Stimulated activated CD4-positive, alpha-beta T cell treated with anti-CD3 and anti-CD28 coated beads, Interleukin-15, amount 100 ng/mL, for 24 hours (primary cell): ENCODE data around the gene SATB2.

ENCODE experiments used
- DNase-seq: peaks from one replicate; pipeline ENCODE4 v3.0.0-alpha.2; 2020

Gene SATB2

GRCh38 chr2:199315299-199316179 lies 142.2 kb downstream of the SATB2 start:
- DNase-seq: no peak

- DNase-seq: no peak
Observed at GRCh38 chr2:199312931-199313330, 144.8 kb downstream of the SATB2 start.

- DNase-seq: no peak
Observed at GRCh38 chr2:199310771-199311585, 146.8 kb downstream of the SATB2 start.

GRCh38 chr2:199309973-199310372 lies 147.8 kb downstream of the SATB2 start:
- no peak for DNase-seq

- DNase-seq: no peak
Observed at GRCh38 chr2:199309411-199309810, 148.3 kb downstream of the SATB2 start.

GRCh38 chr2:199308567-199308966 lies 149.2 kb downstream of the SATB2 start:
- DNase-seq: no peak

GRCh38 chr2:199307461-199307860 lies 150.3 kb downstream of the SATB2 start:
- no peak for DNase-seq

- DNase-seq: no peak
Observed at GRCh38 chr2:199306116-199306515, 151.6 kb downstream of the SATB2 start.

GRCh38 chr2:199303728-199304177 lies 154.0 kb downstream of the SATB2 start:
- DNase-seq: no peak

- DNase-seq: no peak
Observed at GRCh38 chr2:199302851-199303250, 154.9 kb downstream of the SATB2 start.

GRCh38 chr2:199288424-199288823 lies 169.3 kb downstream of the SATB2 start:
- no peak for DNase-seq

GRCh38 chr2:199282309-199282708 lies 175.4 kb downstream of the SATB2 start:
- no peak for DNase-seq

- no peak for DNase-seq
Observed at GRCh38 chr2:199279146-199279545, 178.6 kb downstream of the SATB2 start.

- DNase-seq: no peak
Observed at GRCh38 chr2:199278099-199278498, 179.6 kb downstream of the SATB2 start.

- DNase-seq: no peak
Observed at GRCh38 chr2:199273042-199273511, 184.7 kb downstream of the SATB2 start.

- DNase-seq: no peak
Observed at GRCh38 chr2:199261936-199262335, 195.8 kb downstream of the SATB2 start.

- DNase-seq: no peak
Observed at GRCh38 chr2:199261239-199261638, 196.5 kb downstream of the SATB2 start.

- no peak for DNase-seq
Observed at GRCh38 chr2:199259671-199260070, 198.1 kb downstream of the SATB2 start.

- no peak for DNase-seq
Observed at GRCh38 chr2:199258291-199258690, 199.4 kb downstream of the SATB2 start.

- DNase-seq: no peak
Observed at GRCh38 chr2:199257261-199258224, 200.2 kb downstream of the SATB2 start.

GRCh38 chr2:199230091-199230490 lies 227.6 kb downstream of the SATB2 start:
- DNase-seq: no peak
